Muscle of back (tissue), 11 donors: Measurements from ENCODE around the gene GRB10. TPM values are rescaled to one million over a fixed set of nuclear protein-coding genes. Genes with fewer than 3 reads are reported as not detected.
A peak's percentile ranks its signal among the peaks of the same experiment; 100 is the strongest.

Experiments used
- DNase-seq, 3 donors: peaks; one replicate each; pipeline versions ENCODE4 v3.0.0 to v3.0.0-alpha.2; 2013
- polyA plus RNA-seq, 10 donors: library from polyadenylated mRNA; unstranded; fragments of 120-200 nt; gene quantifications; one replicate each; pipeline ENCODE4 v1.2.1, GENCODE V29; 2013; ENCODE audit not compliant: insufficient read length in 10 of 10

The GRB10 gene
- polyA plus RNA-seq, 10 donors = 11.5 to 27.6 (median 16.5) TPM

- no peak for DNase-seq
Observed at GRCh38 chr7:50674299-50674698, 108.4 kb downstream of the GRB10 start.

DNA sequence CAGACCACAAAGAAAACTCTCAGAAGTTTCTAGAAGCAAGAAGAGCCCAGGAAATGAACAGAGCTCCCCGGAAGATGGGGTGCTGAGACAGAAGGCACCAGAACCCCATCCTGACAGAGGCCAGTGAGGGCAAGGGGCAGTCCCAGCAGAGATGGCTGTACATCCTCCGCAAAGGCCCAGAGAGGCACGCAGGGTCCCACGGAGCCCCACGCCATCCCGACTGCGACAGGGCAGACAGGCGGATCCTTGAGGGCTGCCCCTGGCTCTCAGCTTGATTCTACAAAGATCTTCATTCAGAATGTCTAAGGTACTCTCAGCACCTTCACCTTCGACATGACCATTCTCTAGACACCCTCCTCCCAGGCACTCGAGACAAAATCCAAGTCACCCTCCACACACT is 109.6 kb downstream of the GRB10 start:
- no peak for DNase-seq

GRCh38 chr7:50672045-50672444 is 110.7 kb downstream of the GRB10 start:
- no peak for DNase-seq

DNA sequence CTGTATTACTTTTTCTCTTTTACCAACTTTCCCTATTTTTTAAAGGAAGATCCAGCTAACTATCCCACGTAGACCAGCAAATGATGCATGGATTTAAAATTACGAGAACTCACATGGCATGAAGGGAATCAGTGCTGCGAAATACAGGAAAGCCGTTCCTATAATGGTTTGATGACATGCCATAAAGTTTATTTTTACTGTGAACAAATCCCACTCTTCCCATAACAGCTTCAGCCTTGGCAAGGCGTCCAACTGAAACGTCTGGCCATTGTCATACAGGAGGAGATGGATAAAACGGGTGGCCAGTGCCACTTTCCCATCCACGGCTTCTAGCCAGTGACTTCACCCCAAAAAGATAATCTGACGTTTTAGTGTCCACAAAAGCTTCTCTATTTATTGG is 111.3 kb downstream of the GRB10 start:
- no peak for DNase-seq

DNA sequence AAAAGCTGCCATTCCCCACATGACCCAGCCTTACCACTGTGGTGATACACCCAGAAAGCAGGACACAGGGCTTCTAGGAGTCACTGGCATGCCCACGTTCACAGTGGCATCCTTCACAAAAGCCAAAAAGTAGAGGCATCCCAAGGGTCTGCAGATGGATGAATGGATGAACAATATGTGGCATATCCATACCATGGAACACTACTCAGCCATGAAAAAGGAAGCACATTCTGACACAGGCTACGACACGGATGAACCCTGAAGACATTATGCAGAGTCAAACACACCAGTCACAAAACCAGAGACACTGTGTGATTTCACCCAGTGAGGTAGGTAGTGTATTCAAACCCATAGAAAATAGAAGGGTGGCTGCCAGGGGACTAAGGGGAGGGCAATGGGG is 112.8 kb downstream of the GRB10 start:
- DNase-seq = no peak

DNA sequence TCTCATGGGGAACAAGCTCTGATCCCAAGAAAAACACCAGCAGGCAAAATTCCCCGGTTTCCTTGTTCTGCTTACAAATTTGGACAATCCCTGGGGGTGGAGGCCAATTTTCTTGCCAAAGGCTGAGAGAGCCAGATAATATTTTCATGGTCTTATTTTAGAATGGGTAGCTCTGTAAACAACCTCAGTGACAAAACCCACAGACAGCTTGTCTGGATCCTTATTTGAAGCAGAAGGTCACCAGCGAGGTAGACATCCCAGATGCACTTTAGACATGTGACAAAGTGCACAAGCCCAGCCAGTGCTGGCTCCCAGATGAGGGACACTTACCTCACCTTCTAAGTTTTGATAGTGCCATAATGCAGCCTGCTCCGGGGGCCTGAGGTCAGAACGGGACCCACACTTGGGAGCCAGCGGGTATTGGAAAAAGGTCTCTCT is 114.9 kb downstream of the GRB10 start:
- no peak for DNase-seq

GRCh38 chr7:50667338-50667737 is 115.4 kb downstream of the GRB10 start:
- no peak for DNase-seq

DNA sequence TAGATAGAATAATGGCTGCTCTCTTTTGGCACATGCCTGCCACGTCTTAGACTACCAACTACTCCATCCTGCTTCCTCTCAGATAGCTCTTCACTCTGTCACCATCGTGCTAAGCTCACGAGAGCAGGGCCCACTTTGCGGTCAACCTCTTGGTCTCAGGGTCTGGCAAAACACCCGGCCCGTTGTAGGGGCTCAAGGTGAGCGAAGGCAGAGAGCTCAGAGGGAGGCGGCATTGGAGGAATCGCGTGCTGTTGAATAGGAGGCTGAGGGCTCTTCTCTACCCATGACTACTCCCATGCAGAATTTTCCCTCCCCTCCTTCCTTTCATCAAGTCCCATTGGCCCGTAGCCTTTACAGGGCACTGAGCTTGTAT is 116.6 kb downstream of the GRB10 start:
- no peak for DNase-seq

DNA sequence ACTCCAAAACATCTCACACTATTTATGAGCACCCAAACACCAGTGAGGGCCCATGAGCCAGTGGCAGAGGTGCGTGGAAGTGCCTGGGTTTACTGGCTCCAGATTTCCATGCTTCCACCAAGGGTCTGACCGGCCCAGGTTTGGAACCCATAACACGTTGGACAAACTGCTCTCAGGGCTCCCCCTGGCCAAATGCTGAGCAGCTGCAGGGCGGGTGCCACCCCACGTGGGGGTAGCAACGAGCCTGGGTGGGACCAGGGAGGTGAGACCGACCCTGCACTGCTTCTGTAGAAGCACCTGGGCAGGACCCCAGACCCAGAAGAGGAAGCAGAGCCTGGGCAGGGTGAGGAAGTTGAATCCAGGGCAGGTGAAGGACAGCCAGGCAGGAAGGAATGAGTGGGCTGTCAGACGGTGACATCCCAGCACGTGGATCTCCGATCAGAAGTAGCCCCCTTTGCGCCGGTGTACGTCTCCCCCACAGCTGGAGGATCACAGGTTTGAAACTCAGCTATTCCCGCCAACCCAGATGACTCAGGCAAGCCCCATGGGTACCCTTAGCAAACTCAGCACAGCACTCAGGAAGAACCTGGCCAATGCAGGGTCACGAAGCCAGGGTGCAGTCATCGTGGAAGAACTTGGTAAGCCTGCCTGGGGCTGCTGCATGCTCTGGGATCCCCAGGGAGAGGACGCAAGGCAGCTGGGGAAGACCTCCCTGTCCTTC is 117.1 kb downstream of the GRB10 start:
- DNase-seq = no peak

DNA sequence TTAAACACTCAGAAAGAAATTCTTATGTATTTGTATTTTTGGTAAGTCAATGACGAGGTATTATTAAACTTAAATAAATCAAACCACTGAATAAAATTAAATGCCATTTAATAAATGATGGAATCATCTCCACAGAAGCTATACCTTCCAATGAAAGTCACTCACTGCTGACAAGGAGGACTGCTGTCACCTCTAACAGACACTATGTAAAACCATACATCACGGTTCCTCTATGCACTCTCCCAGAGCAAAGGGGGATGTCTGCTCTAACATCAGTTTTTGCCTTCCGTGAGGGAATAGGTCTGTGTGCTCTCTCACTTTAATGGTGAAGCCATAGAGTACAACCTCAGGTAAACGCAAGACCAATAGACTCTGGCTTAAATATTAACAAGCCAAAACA is 117.8 kb downstream of the GRB10 start:
- no peak for DNase-seq

- no peak for DNase-seq
Observed at GRCh38 chr7:50664461-50664922, 118.2 kb downstream of the GRB10 start.

DNA sequence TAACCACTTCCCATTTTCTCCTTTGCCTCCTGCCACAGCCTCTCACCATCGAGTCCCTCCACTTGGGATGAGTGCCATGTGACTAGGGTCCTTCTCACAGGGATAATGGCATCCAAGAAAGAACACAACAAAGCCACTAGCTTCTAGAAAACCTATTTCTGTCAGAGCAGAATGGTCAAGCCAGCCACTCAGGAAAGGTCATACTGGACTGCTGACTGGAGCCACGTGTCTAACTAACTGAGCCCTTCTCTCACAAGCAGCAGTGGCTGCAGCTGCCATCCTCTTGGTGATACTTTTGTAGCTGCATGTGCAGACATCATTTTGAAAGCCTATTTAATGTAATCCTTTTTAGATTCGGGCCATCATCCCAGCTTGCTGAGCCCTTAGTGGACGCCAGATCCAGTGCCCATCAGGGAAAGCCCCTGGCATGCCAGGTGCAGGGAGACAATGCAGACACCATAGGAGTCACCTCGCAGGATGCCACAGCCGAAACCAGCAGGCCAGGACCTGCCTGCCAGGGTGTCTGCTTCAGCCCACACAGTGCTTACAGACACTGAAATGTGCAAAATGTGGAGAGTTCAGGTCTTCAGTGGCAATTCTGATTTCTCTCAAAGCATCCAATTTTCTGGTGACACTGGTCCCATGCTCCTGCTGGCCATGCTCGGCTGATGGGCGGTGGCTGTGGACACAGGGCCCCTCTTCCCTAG is 119.1 kb downstream of the GRB10 start:
- DNase-seq = no peak

- DNase-seq = no peak
Observed at GRCh38 chr7:50662996-50663395, 119.7 kb downstream of the GRB10 start.

DNA sequence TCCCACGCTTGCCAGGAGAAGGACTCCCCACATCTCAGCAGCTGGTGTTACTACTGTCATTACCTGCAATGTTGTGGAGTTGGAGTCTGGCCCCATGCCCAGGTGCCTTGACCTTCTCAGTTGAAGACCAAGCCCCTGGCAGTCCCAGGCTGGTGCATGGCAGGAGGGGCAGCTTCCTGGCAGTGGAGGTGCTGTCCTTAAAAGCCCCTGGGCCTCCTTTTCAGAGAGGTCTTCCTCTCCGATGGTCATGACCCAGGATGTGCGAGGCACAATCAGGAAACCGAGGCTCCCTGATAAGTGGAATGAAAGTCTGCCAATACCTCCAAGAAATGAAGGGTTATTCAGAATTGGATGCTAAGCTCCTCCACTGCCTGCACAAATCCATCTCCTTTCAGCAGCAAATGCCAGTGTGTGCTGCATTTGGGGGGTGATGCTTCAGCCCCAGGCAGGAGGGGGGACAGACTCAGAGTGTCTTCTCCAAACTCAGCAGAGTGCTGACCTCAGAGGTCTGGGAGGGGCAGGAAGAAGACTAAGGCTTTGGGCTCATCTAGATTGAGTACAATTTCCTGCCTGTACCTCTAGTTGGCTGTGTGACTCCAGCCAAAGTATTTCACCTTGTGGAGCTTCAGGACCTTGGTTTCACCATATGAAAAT is 120.5 kb downstream of the GRB10 start:
- DNase-seq = no peak

DNA sequence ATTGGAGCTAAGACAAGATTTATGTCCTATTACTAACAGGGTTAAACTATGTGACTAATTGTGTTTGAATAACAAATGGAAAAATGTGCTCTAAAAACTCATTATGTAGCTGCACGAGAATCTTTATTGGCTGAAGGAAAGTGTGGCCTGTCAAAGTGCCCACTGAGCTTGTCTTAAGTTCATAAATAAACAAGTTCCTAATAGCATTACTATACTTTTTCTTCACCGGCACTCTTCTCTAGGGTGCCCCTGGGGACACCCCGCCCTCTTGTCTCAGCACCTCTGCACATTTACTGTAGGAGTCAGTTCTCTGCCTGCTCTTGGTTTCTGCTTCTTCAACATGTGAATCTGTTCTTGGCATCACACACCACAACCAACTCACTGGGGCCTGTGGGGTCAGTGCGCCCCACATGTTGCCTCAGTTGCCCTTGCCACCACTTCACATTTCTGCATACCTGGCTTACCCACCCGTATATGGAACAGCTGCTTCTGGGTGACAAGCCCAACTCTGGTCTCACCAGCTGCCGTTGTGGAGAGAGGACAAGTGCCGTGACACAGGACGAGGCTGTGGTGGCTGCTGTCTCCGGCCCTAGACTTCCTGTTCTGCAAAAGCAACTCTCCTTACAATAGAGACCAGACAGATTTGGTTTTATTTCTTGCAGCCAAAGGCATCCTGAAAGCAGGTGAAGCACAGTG is 121.2 kb downstream of the GRB10 start:
- no peak for DNase-seq

GRCh38 chr7:50660830-50661175 is 121.9 kb downstream of the GRB10 start:
- no peak for DNase-seq

DNA sequence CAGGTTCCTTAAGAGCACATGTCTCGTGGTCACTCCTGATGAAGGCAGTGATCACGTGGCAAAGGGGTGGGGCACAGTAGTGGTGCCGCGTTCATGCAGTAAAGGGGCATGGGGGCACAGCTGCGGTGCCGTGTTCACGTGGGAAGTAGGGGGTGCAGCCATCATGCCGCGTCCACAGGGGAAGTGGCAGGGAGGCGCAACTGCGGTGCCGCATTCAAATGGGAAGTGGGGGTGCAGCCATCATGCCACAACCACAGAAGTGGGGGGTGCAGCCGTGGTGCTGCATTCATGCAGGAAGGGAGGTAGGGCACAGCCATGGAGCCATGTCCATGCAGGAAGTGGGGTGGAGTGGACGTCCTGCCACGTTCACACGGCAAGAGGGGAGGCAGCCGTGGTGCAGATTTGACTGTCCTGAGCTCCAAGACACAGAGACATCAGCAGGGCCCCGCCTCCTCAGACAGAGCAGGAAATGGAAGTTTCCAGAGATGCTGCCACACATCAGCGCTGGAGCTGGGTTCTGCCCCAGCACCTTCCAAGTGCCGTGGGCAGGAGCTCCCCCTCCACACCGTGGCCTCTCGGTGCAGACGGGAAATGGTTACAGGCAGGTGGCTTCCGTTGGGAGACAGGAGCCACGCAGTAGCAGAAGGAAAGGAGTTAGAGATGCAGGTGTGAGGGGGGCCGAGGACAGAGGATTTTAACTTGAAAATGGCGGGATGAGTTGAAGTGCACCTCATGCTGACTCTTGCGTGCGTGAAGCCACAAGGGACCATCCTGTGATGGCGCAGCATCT is 122.5 kb downstream of the GRB10 start:
- DNase-seq = no peak

GRCh38 chr7:50659329-50659965 is 123.2 kb downstream of the GRB10 start:
- DNase-seq = no peak

- DNase-seq = no peak
Observed at GRCh38 chr7:50658696-50659095, 124.0 kb downstream of the GRB10 start.

DNA sequence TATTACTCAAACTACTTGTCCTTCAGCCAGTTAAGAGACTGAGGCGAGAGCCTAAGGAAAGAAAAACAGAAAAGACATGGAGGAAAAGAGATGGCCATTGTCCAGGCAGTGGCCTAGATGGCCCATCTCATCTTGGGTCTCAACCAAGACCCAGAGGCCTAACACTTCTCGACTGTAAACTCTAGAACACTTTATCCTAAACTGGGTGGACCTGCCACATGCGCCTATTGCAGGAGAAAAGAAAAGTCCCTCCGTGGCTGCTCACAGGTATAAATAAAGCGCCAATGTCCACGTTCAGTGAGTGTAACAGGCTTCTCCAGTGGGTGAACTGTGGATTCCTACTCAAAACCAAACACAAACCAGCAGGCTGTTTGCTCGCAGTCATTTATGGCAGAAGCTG is 124.8 kb downstream of the GRB10 start:
- no peak for DNase-seq

- DNase-seq = peak in 2 of 3 donors; percentile 52 to 74
Observed at GRCh38 chr7:50657341-50657873, 125.3 kb downstream of the GRB10 start.
